Astrocyte (in vitro differentiated cells and primary cell): ENCODE data around the gene ZNF280D. TPM values are rescaled to one million over a fixed set of nuclear protein-coding genes. Genes with fewer than 3 reads are reported as not detected.

Experiments used
- DNase-seq: peaks from one replicate; pipeline ENCODE4 v3.0.0-alpha.2; 2010; ENCODE audit warnings: low read depth
- FAIRE-seq: peaks from 2 replicates; lab custom pipeline; 2011; peaks lifted over from hg19 to GRCh38; lab: Jason Lieb, UNC
- H2AFZ ChIP-seq: 2 replicates; pipeline ENCODE4 v1.6.0; 2012; ENCODE audit warnings: low read depth, low read length, inconsistent platforms
- H3K27ac ChIP-seq: 2 replicates; pipeline ENCODE4 v1.5.1; 2011; ENCODE audit warnings: low read depth, low read length, inconsistent platforms
- H3K27me3 ChIP-seq: 2 replicates; pipeline ENCODE4 v1.6.0; 2011; ENCODE audit warnings: low read length, inconsistent platforms; ENCODE audit not compliant: insufficient read depth
- H3K36me3 ChIP-seq: 2 replicates; pipeline ENCODE4 v1.5.1; 2011; ENCODE audit warnings: low read length, inconsistent platforms; ENCODE audit not compliant: insufficient read depth
- H3K4me1 ChIP-seq: 2 replicates; pipeline ENCODE4 v1.5.1; 2011; ENCODE audit warnings: low read length, inconsistent platforms; ENCODE audit not compliant: insufficient read depth
- H3K4me2 ChIP-seq: 2 replicates; pipeline ENCODE4 v1.6.0; 2012; ENCODE audit warnings: low read length, inconsistent platforms
- H3K4me3 ChIP-seq: 2 replicates; pipeline ENCODE4 v1.5.1; 2011; ENCODE audit warnings: low read depth, mild to moderate bottlenecking, low read length, inconsistent platforms; ENCODE audit not compliant: insufficient read depth
- H3K79me2 ChIP-seq: 2 replicates; pipeline ENCODE4 v1.6.0; 2012; ENCODE audit warnings: mild to moderate bottlenecking, low read length, inconsistent platforms; ENCODE audit not compliant: insufficient read depth
- H3K9ac ChIP-seq: 2 replicates; pipeline ENCODE4 v1.6.0; 2012; ENCODE audit warnings: mild to moderate bottlenecking, low read length, inconsistent platforms
- H3K9me3 ChIP-seq: 2 replicates; pipeline ENCODE4 v1.5.1; 2012; ENCODE audit warnings: low read depth, mild to moderate bottlenecking, low read length, inconsistent platforms; ENCODE audit not compliant: insufficient read depth
- H4K20me1 ChIP-seq: 2 replicates; pipeline ENCODE4 v1.6.0; 2012; ENCODE audit warnings: low read length, inconsistent platforms; ENCODE audit not compliant: insufficient read depth
- H3K27ac Mint-ChIP-seq: one replicate; pipeline ENCODE4 v1.8.0; 2021; ENCODE audit warnings: mild to moderate bottlenecking, mixed read lengths; ENCODE audit not compliant: unreplicated experiment
- H3K27me3 Mint-ChIP-seq: one replicate; pipeline ENCODE4 v1.8.0; 2021; ENCODE audit warnings: low read depth, mixed read lengths; ENCODE audit not compliant: unreplicated experiment
- H3K36me3 Mint-ChIP-seq: one replicate; pipeline ENCODE4 v1.8.0; 2021; ENCODE audit warnings: low read depth, mixed read lengths; ENCODE audit not compliant: unreplicated experiment
- H3K4me1 Mint-ChIP-seq: one replicate; pipeline ENCODE4 v1.8.0; 2021; ENCODE audit warnings: low read depth, mixed read lengths; ENCODE audit not compliant: unreplicated experiment
- H3K4me3 Mint-ChIP-seq: one replicate; pipeline ENCODE4 v1.8.0; 2021; ENCODE audit warnings: mild to moderate bottlenecking, moderate library complexity, mixed read lengths; ENCODE audit not compliant: unreplicated experiment
- H3K9me3 Mint-ChIP-seq: one replicate; pipeline ENCODE4 v1.8.0; 2021; ENCODE audit warnings: mild to moderate bottlenecking, mixed read lengths; ENCODE audit not compliant: unreplicated experiment
- CTCF ChIP-seq: IDR thresholded peaks from 2 replicates; pipeline ENCODE4 v1.5.1; 2011; ENCODE audit warnings: low read depth, mild to moderate bottlenecking, inconsistent platforms, low read length, moderate library complexity; ENCODE audit not compliant: insufficient read depth
- EZH2 ChIP-seq: IDR thresholded peaks from 2 replicates; pipeline ENCODE4 v1.6.1; 2012; ENCODE audit warnings: mild to moderate bottlenecking, low read length, inconsistent platforms; ENCODE audit not compliant: insufficient read depth
- total RNA-seq: library from RNA; stranded (reverse); gene quantifications from 2 replicates; pipeline ENCODE4 v1.2.1, GENCODE V29; 2021

The ZNF280D gene
- total RNA-seq, 1 donor from 2014 or later, result 13.7 TPM

DNA sequence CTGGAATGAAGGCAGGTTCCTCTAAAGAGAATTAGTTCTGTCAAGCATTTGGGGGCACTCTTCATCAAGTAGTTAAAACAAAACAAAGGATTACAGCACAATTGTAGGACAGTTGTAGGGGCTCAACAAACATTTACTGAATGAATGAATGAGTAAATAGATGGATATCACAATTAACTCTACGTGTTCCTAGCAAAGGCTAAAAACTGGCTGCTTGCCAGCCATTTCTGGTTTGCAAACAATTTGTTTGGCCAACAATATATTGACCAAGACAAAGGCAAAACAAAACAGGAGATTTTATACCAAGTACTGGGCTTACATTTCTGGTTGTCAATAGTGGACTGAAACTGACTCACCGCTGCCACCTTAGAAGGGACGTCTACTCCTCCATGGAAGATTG is 116.8 kb downstream of the ZNF280D start:
- H2AFZ ChIP-seq, result no peak overlapping the region
- H4K20me1 ChIP-seq, result no peaks in the 10 kb centered on the region
- no peaks in the 10 kb centered on the region for H3K36me3 Mint-ChIP-seq
- no peak overlapping the region for H3K4me2 ChIP-seq
- no peaks in the 10 kb centered on the region for H3K36me3 ChIP-seq
- no peak for FAIRE-seq
- no peak overlapping the region for H3K27ac ChIP-seq
- H3K9ac ChIP-seq, result no peak overlapping the region
- H3K4me1 ChIP-seq, result no peaks in the 10 kb centered on the region
- no peak overlapping the region for H3K4me3 ChIP-seq
- no peak overlapping the region for H3K27ac Mint-ChIP-seq
- H3K27me3 Mint-ChIP-seq, result no peaks in the 10 kb centered on the region
- H3K4me3 Mint-ChIP-seq, result no peak overlapping the region
- H3K9me3 ChIP-seq, result no peaks in the 10 kb centered on the region
- DNase-seq, result no peak
- no peaks in the 10 kb centered on the region for H3K27me3 ChIP-seq
- TF ChIP-seq EZH2 (no peak), CTCF (no peak)
- H3K4me1 Mint-ChIP-seq, result no peaks in the 10 kb centered on the region
- H3K79me2 ChIP-seq, result no peaks in the 10 kb centered on the region
- H3K9me3 Mint-ChIP-seq, result no peaks in the 10 kb centered on the region

DNA sequence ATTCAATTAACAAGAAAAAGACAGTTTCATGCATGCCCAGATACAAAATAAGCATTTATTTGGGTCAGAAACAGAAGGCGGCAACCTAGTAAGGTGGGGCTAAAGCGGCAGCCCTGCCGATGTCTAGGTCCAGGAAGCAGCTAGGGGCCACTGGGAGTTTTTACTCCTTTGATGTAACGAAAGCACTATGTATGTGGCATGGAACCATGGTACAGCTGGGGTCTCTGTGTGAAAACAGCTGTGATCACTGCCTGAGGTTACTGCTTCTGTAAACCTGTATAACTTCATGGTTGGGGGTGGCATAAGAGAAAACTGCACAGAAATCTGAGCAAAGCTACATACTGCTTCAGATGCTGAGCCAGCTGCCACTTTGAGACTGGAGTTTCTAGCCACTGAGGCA is 119.5 kb downstream of the ZNF280D start:
- Histone ChIP-seq H3K4me2 (no peak overlapping the region), H3K27me3 (no peaks in the 10 kb centered on the region), H3K9ac (no peak overlapping the region), H3K79me2 (no peaks in the 10 kb centered on the region), H2AFZ (no peak overlapping the region), H3K36me3 (no peaks in the 10 kb centered on the region), H3K4me3 (no peak overlapping the region), H3K9me3 (no peaks in the 10 kb centered on the region), H3K27ac (no peak overlapping the region), H3K4me1 (no peaks in the 10 kb centered on the region), H4K20me1 (no peaks in the 10 kb centered on the region)
- Mint-ChIP-seq H3K9me3 (no peaks in the 10 kb centered on the region), H3K36me3 (no peaks in the 10 kb centered on the region), H3K4me1 (no peaks in the 10 kb centered on the region), H3K4me3 (no peak overlapping the region), H3K27me3 (no peaks in the 10 kb centered on the region), H3K27ac (no peak overlapping the region)
- FAIRE-seq (no peak), DNase-seq (no peak)
- no peak for TF ChIP-seq EZH2
- TF ChIP-seq CTCF, result no peak

DNA sequence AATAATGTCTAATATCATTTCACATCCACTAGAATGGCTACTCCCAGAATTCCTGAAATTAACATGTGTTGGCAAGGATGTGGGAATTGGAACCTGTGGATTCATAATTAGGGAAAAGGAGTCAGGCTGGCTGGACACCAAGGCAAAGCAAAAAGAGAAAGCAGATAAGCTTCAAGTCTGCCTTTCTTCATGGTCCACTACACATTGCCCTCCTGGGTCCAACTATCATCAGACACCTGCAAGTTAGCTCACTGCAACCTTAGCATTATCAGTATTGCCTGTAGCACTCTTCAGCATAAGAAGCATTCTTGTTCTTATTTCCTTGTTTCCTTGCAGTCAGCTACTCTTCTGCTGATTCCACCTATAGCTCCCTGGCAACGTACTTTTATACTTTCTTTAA is 124.3 kb downstream of the ZNF280D start:
- no peaks in the 10 kb centered on the region for H3K9me3 Mint-ChIP-seq
- H3K27me3 Mint-ChIP-seq, result no peaks in the 10 kb centered on the region
- Histone ChIP-seq H3K9me3 (no peaks in the 10 kb centered on the region), H3K27me3 (no peaks in the 10 kb centered on the region), H4K20me1 (no peaks in the 10 kb centered on the region), H3K27ac (no peak overlapping the region), H3K4me2 (no peak overlapping the region), H3K9ac (no peak overlapping the region), H2AFZ (no peak overlapping the region), H3K79me2 (no peaks in the 10 kb centered on the region), H3K4me1 (no peaks in the 10 kb centered on the region), H3K36me3 (no peaks in the 10 kb centered on the region), H3K4me3 (no peak overlapping the region)
- FAIRE-seq (no peak), DNase-seq (no peak)
- no peak overlapping the region for H3K4me3 Mint-ChIP-seq
- TF ChIP-seq CTCF (no peak), EZH2 (no peak)
- no peak overlapping the region for H3K27ac Mint-ChIP-seq
- H3K36me3 Mint-ChIP-seq, result no peaks in the 10 kb centered on the region
- peaks cover 10% of the 10 kb centered on the region for H3K4me1 Mint-ChIP-seq
